ENCODE results near the gene PTMS.

Gene PTMS

GRCh38 chr12:6752921-6753771 lies 13.0 kb upstream of the PTMS start, which contains the start of gene MLF2:
Gene MLF2 (minus strand): TSS chr12:6753141. CDS start chr12:6752334, 807 bp downstream.
- DNase-seq: peak; percentile 98 to 99

GRCh38 chr12:6753772-6754356 lies 12.3 kb upstream of the PTMS start:
- no peak for DNase-seq

- DNase-seq: no peak
Measured at GRCh38 chr12:6754411-6754810, 11.8 kb upstream of the PTMS start.

GRCh38 chr12:6757028-6757690 lies 9.0 kb upstream of the PTMS start:
- no peak for DNase-seq

- DNase-seq: no peak
Measured at GRCh38 chr12:6758506-6759095, 7.6 kb upstream of the PTMS start.

GRCh38 chr12:6759741-6760140 lies 6.4 kb upstream of the PTMS start:
- no peak for DNase-seq

- DNase-seq: no peak
Measured at GRCh38 chr12:6763380-6763779, 2.8 kb upstream of the PTMS start.

GRCh38 chr12:6764011-6764828 lies 1.9 kb upstream of the PTMS start:
- peak; percentile 32 to 49 for DNase-seq

GRCh38 chr12:6765048-6765633 lies 1.0 kb upstream of the PTMS start:
- no peak for DNase-seq

GRCh38 chr12:6766651-6767349 lies 637 bp downstream of the PTMS start:
- peak; percentile 61 to 67 for DNase-seq

GRCh38 chr12:6767353-6768319 lies 1.5 kb downstream of the PTMS start:
- DNase-seq: no peak

- DNase-seq: no peak
Measured at GRCh38 chr12:6768437-6768914, 2.3 kb downstream of the PTMS start.

GRCh38 chr12:6768990-6769389 lies 2.8 kb downstream of the PTMS start:
- no peak for DNase-seq

- DNase-seq: no peak
Measured at GRCh38 chr12:6769666-6770065, 3.5 kb downstream of the PTMS start.

GRCh38 chr12:6770094-6770493 lies 3.9 kb downstream of the PTMS start:
- no peak for DNase-seq

GRCh38 chr12:6770600-6770999 lies 4.4 kb downstream of the PTMS start:
- DNase-seq: no peak

GRCh38 chr12:6771091-6771495 lies 4.9 kb downstream of the PTMS start:
- DNase-seq: peak in 1 of 2 donors; percentile 26

- DNase-seq: no peak
Measured at GRCh38 chr12:6771509-6772330, 5.6 kb downstream of the PTMS start.

- DNase-seq: peak; percentile 62 to 78
Measured at GRCh38 chr12:6772331-6772695, 6.2 kb downstream of the PTMS start, which contains the start of gene LAG3. Gene LAG3 (plus strand): TSS chr12:6772520. CDS start chr12:6772853, 333 bp downstream.

Data from stimulated activated CD4-positive, alpha-beta T cell treated with anti-CD3 and anti-CD28 coated beads, Interleukin-2, amount 100 ng/mL, for 24 hours (primary cell).